ENCODE measurements around the gene CCDC174.

The CCDC174 gene

GRCh38 chr3:14685179-14685578, 33.6 kb downstream of the CCDC174 start:
- TF ChIP-seq POLR2AphosphoS5 (IDR thresholded peaks at IDR 0.05; ENCODE audit: low read depth, low read length) = no peak
- no peak for TF ChIP-seq TAF1 (IDR thresholded peaks at IDR 0.05; ENCODE audit: borderline replicate concordance, insufficient read depth, low read length)
- TF ChIP-seq REST (IDR thresholded peaks at IDR 0.05; ENCODE audit: insufficient read depth in 1 of 2, low read depth in 2 of 2, low read length in 2 of 2) = no peak
- no peak for TF ChIP-seq FOXP2 (optimal IDR thresholded peaks at IDR 0.05; ENCODE audit: borderline replicate concordance, extremely low read depth, extremely low read length, insufficient read depth)
- no peak for TF ChIP-seq SIN3A (IDR thresholded peaks at IDR 0.05; ENCODE audit: borderline replicate concordance, insufficient read depth, low read length)

GRCh38 chr3:14687360-14687759, 35.8 kb downstream of the CCDC174 start:
- TF ChIP-seq SIN3A (IDR thresholded peaks at IDR 0.05; ENCODE audit: borderline replicate concordance, insufficient read depth, low read length) (no peak), REST (IDR thresholded peaks at IDR 0.05; ENCODE audit: insufficient read depth in 1 of 2, low read depth in 2 of 2, low read length in 2 of 2) (no peak), POLR2AphosphoS5 (IDR thresholded peaks at IDR 0.05; ENCODE audit: low read depth, low read length) (no peak), FOXP2 (optimal IDR thresholded peaks at IDR 0.05; ENCODE audit: borderline replicate concordance, extremely low read depth, extremely low read length, insufficient read depth) (no peak), TAF1 (IDR thresholded peaks at IDR 0.05; ENCODE audit: borderline replicate concordance, insufficient read depth, low read length) (no peak)

GRCh38 chr3:14688525-14688924, 37.0 kb downstream of the CCDC174 start:
- TF ChIP-seq REST (IDR thresholded peaks at IDR 0.05; ENCODE audit: insufficient read depth in 1 of 2, low read depth in 2 of 2, low read length in 2 of 2) (no peak), FOXP2 (optimal IDR thresholded peaks at IDR 0.05; ENCODE audit: borderline replicate concordance, extremely low read depth, extremely low read length, insufficient read depth) (no peak), POLR2AphosphoS5 (IDR thresholded peaks at IDR 0.05; ENCODE audit: low read depth, low read length) (no peak), TAF1 (IDR thresholded peaks at IDR 0.05; ENCODE audit: borderline replicate concordance, insufficient read depth, low read length) (no peak), SIN3A (IDR thresholded peaks at IDR 0.05; ENCODE audit: borderline replicate concordance, insufficient read depth, low read length) (no peak)

- TF ChIP-seq TAF1 (IDR thresholded peaks at IDR 0.05; ENCODE audit: borderline replicate concordance, insufficient read depth, low read length) (no peak), SIN3A (IDR thresholded peaks at IDR 0.05; ENCODE audit: borderline replicate concordance, insufficient read depth, low read length) (no peak), POLR2AphosphoS5 (IDR thresholded peaks at IDR 0.05; ENCODE audit: low read depth, low read length) (no peak), REST (IDR thresholded peaks at IDR 0.05; ENCODE audit: insufficient read depth in 1 of 2, low read depth in 2 of 2, low read length in 2 of 2) (no peak), FOXP2 (optimal IDR thresholded peaks at IDR 0.05; ENCODE audit: borderline replicate concordance, extremely low read depth, extremely low read length, insufficient read depth) (no peak)
These were observed 37.9 kb downstream of the CCDC174 start for GRCh38 chr3:14689247-14689980.
